Suprapubic skin (tissue), 4 donors: ENCODE measurements around the gene GALNT12.

Source experiments
- EP300 ChIP-seq: sonication (generic); formaldehyde crosslinking; IDR thresholded peaks from one replicate; pipeline ENCODE4 v1.6.1; 2017; ENCODE audit warnings: antibody characterized with exemption
- POLR2A ChIP-seq, 2 donors: fragments of 450-650 bp; IDR thresholded peaks; one replicate each; pipeline ENCODE4 v1.6.1; 2017; ENCODE audit warnings: antibody characterized with exemption in 2 of 2, mild to moderate bottlenecking in 2 of 2, moderate library complexity in 2 of 2
- POLR2AphosphoS5 ChIP-seq, 3 donors: sonication (generic); formaldehyde crosslinking; IDR thresholded peaks; one replicate each; pipeline ENCODE4 v1.6.1; 2017; ENCODE audit warnings: antibody characterized with exemption in 3 of 3
- TF ChIP-seq, protein P1 (sequence below), 2 donors: fragments of 200-600 bp in 1 of 2; fragments of 450-650 bp in 1 of 2; sonication (generic) in 1 of 2; IDR thresholded peaks; one replicate each; pipeline ENCODE4 v1.5.1; 2016 to 2019; ENCODE audit warnings: antibody characterized with exemption in 2 of 2, mild to moderate bottlenecking in 1 of 2, moderate library complexity in 1 of 2

DNA sequence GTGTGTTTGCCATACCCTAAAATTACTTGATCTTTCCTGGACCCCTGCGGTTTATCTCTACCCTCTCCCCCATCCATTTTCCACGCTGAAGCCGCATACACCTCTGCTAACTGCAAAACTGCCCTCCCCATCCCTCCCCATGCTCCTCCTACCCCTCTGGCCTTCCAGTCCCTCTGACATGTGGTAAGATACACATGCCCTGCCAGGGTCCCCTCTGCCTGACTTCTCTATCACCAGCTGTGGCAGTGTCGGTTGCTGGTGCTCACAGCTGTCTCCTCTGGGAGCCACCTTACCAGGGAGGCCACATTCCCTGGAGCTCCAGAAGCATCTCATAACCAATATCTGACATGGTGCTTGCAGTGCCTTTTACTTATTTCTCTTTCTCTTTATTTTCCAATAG is 77.4 kb downstream of the GALNT12 start:
- no peak for TF ChIP-seq POLR2A (IDR thresholded peaks at IDR 0.05)
- TF ChIP-seq, protein P1, sequence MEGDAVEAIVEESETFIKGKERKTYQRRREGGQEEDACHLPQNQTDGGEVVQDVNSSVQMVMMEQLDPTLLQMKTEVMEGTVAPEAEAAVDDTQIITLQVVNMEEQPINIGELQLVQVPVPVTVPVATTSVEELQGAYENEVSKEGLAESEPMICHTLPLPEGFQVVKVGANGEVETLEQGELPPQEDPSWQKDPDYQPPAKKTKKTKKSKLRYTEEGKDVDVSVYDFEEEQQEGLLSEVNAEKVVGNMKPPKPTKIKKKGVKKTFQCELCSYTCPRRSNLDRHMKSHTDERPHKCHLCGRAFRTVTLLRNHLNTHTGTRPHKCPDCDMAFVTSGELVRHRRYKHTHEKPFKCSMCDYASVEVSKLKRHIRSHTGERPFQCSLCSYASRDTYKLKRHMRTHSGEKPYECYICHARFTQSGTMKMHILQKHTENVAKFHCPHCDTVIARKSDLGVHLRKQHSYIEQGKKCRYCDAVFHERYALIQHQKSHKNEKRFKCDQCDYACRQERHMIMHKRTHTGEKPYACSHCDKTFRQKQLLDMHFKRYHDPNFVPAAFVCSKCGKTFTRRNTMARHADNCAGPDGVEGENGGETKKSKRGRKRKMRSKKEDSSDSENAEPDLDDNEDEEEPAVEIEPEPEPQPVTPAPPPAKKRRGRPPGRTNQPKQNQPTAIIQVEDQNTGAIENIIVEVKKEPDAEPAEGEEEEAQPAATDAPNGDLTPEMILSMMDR (IDR thresholded peaks at IDR 0.05): no peak
- TF ChIP-seq POLR2AphosphoS5 (IDR thresholded peaks at IDR 0.05): no peak
- TF ChIP-seq EP300: no peak
